CD14-positive monocyte (primary cell): ENCODE results near the gene PAPPA. TPM values are rescaled to one million over a fixed set of nuclear protein-coding genes. Genes with fewer than 3 reads are reported as not detected.

ENCODE experiments used
- DNase-seq, 3 donors: peaks; one replicate each; pipeline ENCODE4 v3.0.0-alpha.2; 2011 to 2022
- H2AFZ ChIP-seq: 2 replicates; pipeline ENCODE4 v1.6.0; 2012; ENCODE audit warnings: mild to moderate bottlenecking, low read depth, low read length, inconsistent platforms; ENCODE audit not compliant: insufficient read depth, poor library complexity, severe bottlenecking
- H3K27ac ChIP-seq, 2 donors: 1 replicate in 1 of 2; 2 replicates in 1 of 2; pipeline ENCODE4 v1.5.1; 2012 to 2013; ENCODE audit warnings: low read length in 2 of 2, control low read depth in 1 of 2, inconsistent platforms in 1 of 2, low read depth in 1 of 2, mild to moderate bottlenecking in 1 of 2
- H3K27me3 ChIP-seq, 2 donors: one replicate each; pipeline versions ENCODE4 v1.6.0 to v1.6.1; 2011 to 2013; ENCODE audit warnings: low read length in 2 of 2; ENCODE audit not compliant: control insufficient read depth in 2 of 2, insufficient read depth in 2 of 2
- H3K36me3 ChIP-seq, 2 donors: replicated peaks in 1 of 2; 1 replicate in 1 of 2; 2 replicates in 1 of 2; pipeline versions ENCODE4 v1.5.1 to v1.6.1; 2012 to 2013; ENCODE audit warnings: low read length in 2 of 2, control low read depth in 1 of 2, inconsistent platforms in 1 of 2, mild to moderate bottlenecking in 1 of 2; ENCODE audit not compliant: insufficient read depth in 2 of 2, control insufficient read depth in 1 of 2
- H3K4me1 ChIP-seq, 2 donors: 1 replicate in 1 of 2; 2 replicates in 1 of 2; pipeline versions ENCODE4 v1.5.1 to v1.6.1; 2012 to 2013; ENCODE audit warnings: low read length in 2 of 2, control low read depth in 1 of 2, inconsistent platforms in 1 of 2, mild to moderate bottlenecking in 1 of 2, moderate library complexity in 1 of 2; ENCODE audit not compliant: insufficient read depth in 2 of 2, control insufficient read depth in 1 of 2
- H3K4me2 ChIP-seq: replicated peaks from 2 replicates; pipeline ENCODE3; 2012; ENCODE audit warnings: low read length, moderate library complexity, mild to moderate bottlenecking; ENCODE audit not compliant: poor library complexity, severe bottlenecking; ENCODE audit errors: extremely low read depth
- H3K4me3 ChIP-seq, 3 experiments: fragments of 200-600 bp in 1 of 3; sonication (generic) in 1 of 3; replicated peaks in 1 of 3; 1 replicate in 2 of 3; 2 replicates in 1 of 3; pipeline ENCODE4 v1.5.1; 2011 to 2013; ENCODE audit warnings: low read length in 3 of 3, mild to moderate bottlenecking in 3 of 3, control low read depth in 2 of 3, low read depth in 2 of 3, inconsistent platforms in 1 of 3, moderate library complexity in 1 of 3
- H3K79me2 ChIP-seq: 2 replicates; pipeline ENCODE4 v1.6.0; 2012; ENCODE audit warnings: mild to moderate bottlenecking, control low read depth, inconsistent platforms, low read length, moderate library complexity; ENCODE audit not compliant: insufficient read depth
- H3K9ac ChIP-seq: 2 replicates; pipeline ENCODE4 v1.6.0; 2017; ENCODE audit warnings: low read length, mild to moderate bottlenecking; ENCODE audit not compliant: insufficient read depth, poor library complexity, severe bottlenecking
- H3K9me3 ChIP-seq, 2 donors: replicated peaks in 1 of 2; 1 replicate in 1 of 2; 2 replicates in 1 of 2; pipeline versions ENCODE4 v1.5.1 to v1.6.1; 2012 to 2013; ENCODE audit warnings: low read length in 2 of 2, control low read depth in 1 of 2; ENCODE audit not compliant: control insufficient read depth in 1 of 2, insufficient read depth in 1 of 2
- H4K20me1 ChIP-seq: 2 replicates; pipeline ENCODE4 v1.6.0; 2012; ENCODE audit warnings: mild to moderate bottlenecking, low read length, control low read depth, moderate library complexity; ENCODE audit not compliant: insufficient read depth
- H3K27ac Mint-ChIP-seq, 7 donors: one replicate each; pipeline ENCODE4 v1.8.0; 2020; ENCODE audit warnings: mild to moderate bottlenecking in 7 of 7, mixed read lengths in 7 of 7, moderate library complexity in 6 of 7, inconsistent platforms in 2 of 7
- H3K27me3 Mint-ChIP-seq, 3 donors: one replicate each; pipeline ENCODE4 v1.8.0; 2021 to 2022; ENCODE audit warnings: low read depth in 3 of 3, mild to moderate bottlenecking in 3 of 3, mixed read lengths in 3 of 3, moderate library complexity in 3 of 3, inconsistent platforms in 1 of 3
- H3K36me3 Mint-ChIP-seq, 2 donors: one replicate each; pipeline ENCODE4 v1.8.0; 2020; ENCODE audit warnings: mixed read lengths in 2 of 2, inconsistent platforms in 1 of 2, mild to moderate bottlenecking in 1 of 2
- H3K4me1 Mint-ChIP-seq: one replicate; pipeline ENCODE4 v1.8.0; 2020; ENCODE audit warnings: mild to moderate bottlenecking, mixed read lengths
- H3K4me3 Mint-ChIP-seq, 2 donors: one replicate each; pipeline ENCODE4 v1.8.0; 2020; ENCODE audit warnings: mild to moderate bottlenecking in 2 of 2, mixed read lengths in 2 of 2, moderate library complexity in 1 of 2
- H3K9me3 Mint-ChIP-seq, 7 donors: one replicate each; pipeline ENCODE4 v1.8.0; 2020 to 2022; ENCODE audit warnings: mixed read lengths in 7 of 7, mild to moderate bottlenecking in 6 of 7, moderate library complexity in 6 of 7, inconsistent platforms in 2 of 7
- CTCF ChIP-seq: fragments of 200-600 bp; IDR thresholded peaks from one replicate; pipeline ENCODE4 v1.8.0; 2022; ENCODE audit warnings: antibody characterized with exemption, mild to moderate bottlenecking
- WGBS: methylation state at CpG from one replicate; pipeline ENCODE4 v1.1.5; 2013; ENCODE audit warnings: missing lambda C conversion rate; ENCODE audit not compliant: insufficient coverage; 5-methylcytosine and 5-hydroxymethylcytosine counted together
- intact Hi-C, 2 donors: fragments of 100-400 bp; cut with micrococcal nuclease; formaldehyde crosslinking; loops; one replicate each; pipeline versions ENCODE4 v1.15.0 to v1.15.1; 2023
- polyA plus RNA-seq, 3 donors: library from polyadenylated mRNA; depleted of rRNA in 1 of 3; unstranded in 2 of 3; stranded (reverse) in 1 of 3; fragments of 300-500 nt in 2 of 3; fragments of >200 nt in 1 of 3; fragmentation: Illumina TruSeq in 2 of 3; gene quantifications; 1 replicate in 2 of 3; 2 replicates in 1 of 3; pipeline ENCODE4 v1.2.3, GENCODE V29; 2012 to 2021

PAPPA gene
- polyA plus RNA-seq, 3 donors, result not detected

DNA sequence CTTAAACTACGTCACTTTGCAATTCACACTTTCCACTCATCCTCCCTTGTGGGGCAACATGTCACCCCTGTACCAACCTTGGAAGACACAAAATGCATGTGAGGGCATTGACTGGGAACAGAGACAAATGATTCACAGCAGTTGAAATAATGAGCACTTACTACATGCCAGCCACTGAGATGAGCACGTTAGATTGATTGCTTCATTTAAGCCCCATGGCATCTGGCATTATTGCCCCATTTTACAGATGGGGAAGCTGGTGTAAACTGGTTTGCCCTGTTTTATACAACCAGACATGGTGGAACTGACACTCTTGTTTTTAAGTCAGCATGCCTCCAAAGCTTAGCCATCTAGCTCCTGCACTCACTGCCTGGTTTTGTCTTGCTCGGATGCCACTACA lies 204.7 kb downstream of the PAPPA start:
- H3K4me1 Mint-ChIP-seq, result no peaks in the 10 kb centered on the region
- no peak overlapping the region for H3K4me3 Mint-ChIP-seq
- Histone ChIP-seq H3K79me2 (no peaks in the 10 kb centered on the region), H4K20me1 (no peaks in the 10 kb centered on the region), H3K4me1 (no peaks in the 10 kb centered on the region), H2AFZ (no peak overlapping the region), H3K4me3 (no peak overlapping the region), H3K4me2 (no peak overlapping the region), H3K9ac (no peak overlapping the region), H3K27ac (no peak overlapping the region), H3K36me3 (no peaks in the 10 kb centered on the region), H3K9me3 (no peaks in the 10 kb centered on the region), H3K27me3 (no peaks in the 10 kb centered on the region)
- no CpG with 5 or more reads among the region's 3 CpGs for WGBS
- no peak overlapping the region for H3K27ac Mint-ChIP-seq
- H3K36me3 Mint-ChIP-seq, result no peaks in the 10 kb centered on the region
- DNase-seq, result no peak
- intact Hi-C loops, result no loop called here
- no peak for TF ChIP-seq CTCF
- H3K9me3 Mint-ChIP-seq, result peaks cover 0 to 4% (median 0%) of the 10 kb centered on the region in 7 donors
- peaks cover 0 to 2% (median 2%) of the 10 kb centered on the region in 3 donors for H3K27me3 Mint-ChIP-seq

DNA sequence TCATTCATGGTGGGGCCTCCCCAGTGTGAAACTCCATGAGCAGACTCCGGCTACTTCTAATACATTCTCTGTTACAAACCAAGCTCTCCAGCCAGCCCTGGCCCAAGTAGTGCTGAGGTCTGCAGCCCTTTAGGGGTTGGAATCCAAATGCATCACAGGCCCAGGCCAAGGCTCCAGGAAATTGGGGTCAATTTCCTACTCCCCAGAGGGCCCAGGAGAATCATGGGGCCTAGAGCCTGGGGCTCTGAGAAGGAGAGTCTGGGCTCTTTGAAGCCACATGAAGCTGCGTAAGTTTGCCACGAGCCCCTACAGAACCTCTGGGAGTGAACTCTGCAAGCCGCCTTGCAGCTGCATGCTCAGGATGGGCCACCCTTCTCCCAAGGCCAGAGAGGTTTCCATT lies 206.4 kb downstream of the PAPPA start:
- no peak overlapping the region for H3K27ac ChIP-seq
- H3K79me2 ChIP-seq, result no peaks in the 10 kb centered on the region
- H2AFZ ChIP-seq, result no peak overlapping the region
- no peaks in the 10 kb centered on the region for H3K9me3 ChIP-seq
- H3K4me3 ChIP-seq, result no peak overlapping the region
- intact Hi-C loops, result no loop called here
- no peak overlapping the region for H3K4me2 ChIP-seq
- no peak for DNase-seq
- Mint-ChIP-seq H3K4me1 (no peaks in the 10 kb centered on the region), H3K27me3 (peaks cover 0 to 2% (median 0%) of the 10 kb centered on the region in 3 donors), H3K9me3 (peaks cover 0 to 4% (median 0%) of the 10 kb centered on the region in 7 donors), H3K27ac (no peak overlapping the region), H3K36me3 (no peaks in the 10 kb centered on the region), H3K4me3 (no peak overlapping the region)
- no peaks in the 10 kb centered on the region for H4K20me1 ChIP-seq
- H3K9ac ChIP-seq, result no peak overlapping the region
- no peaks in the 10 kb centered on the region for H3K4me1 ChIP-seq
- TF ChIP-seq CTCF, result no peak
- no peaks in the 10 kb centered on the region for H3K36me3 ChIP-seq
- H3K27me3 ChIP-seq, result no peaks in the 10 kb centered on the region
- WGBS, result 66% methylated on average over 4 of the region's 4 CpGs
